Measurements from ENCODE around the gene MAPK6.

GRCh38 chr15:52078197-52078875 is 59.3 kb downstream of the MAPK6 start:
- TF ChIP-seq CTCF (IDR thresholded peaks at IDR 0.05; ENCODE audit: control extremely low read depth in 1 of 3, insufficient read depth in 1 of 3, low read depth in 1 of 3, low read length in 3 of 3) (no peak), MAFK (IDR thresholded peaks at IDR 0.05; ENCODE audit: low read depth, low read length) (no peak), POLR2A (IDR thresholded peaks at IDR 0.05; ENCODE audit: control extremely low read depth in 1 of 2, low read depth in 2 of 2, low read length in 2 of 2) (no peak), CREB1 (IDR thresholded peaks at IDR 0.05) (no peak), HDAC2 (IDR thresholded peaks at IDR 0.05; ENCODE audit: borderline replicate concordance in 1 of 2, low read depth in 2 of 2, low read length in 2 of 2) (no peak), SIN3A (conservative IDR thresholded peaks at IDR 0.05 in 1 of 2, IDR thresholded peaks at IDR 0.05 in 1 of 2; ENCODE audit: low read depth in 1 of 2, low read length in 2 of 2) (no peak), EZH2 (IDR thresholded peaks at IDR 0.05; ENCODE audit: low read depth, low read length, severe bottlenecking) (no peak), POLR2AphosphoS5 (IDR thresholded peaks at IDR 0.05; ENCODE audit: low read depth, low read length) (no peak), HDAC6 (IDR thresholded peaks at IDR 0.05; ENCODE audit: low read depth, low read length) (no peak), TAF1 (IDR thresholded peaks at IDR 0.05; ENCODE audit: low read depth, low read length) (no peak), YY1 (IDR thresholded peaks at IDR 0.05; ENCODE audit: low read depth, low read length) (no peak)
- TF ChIP-seq, protein P1, sequence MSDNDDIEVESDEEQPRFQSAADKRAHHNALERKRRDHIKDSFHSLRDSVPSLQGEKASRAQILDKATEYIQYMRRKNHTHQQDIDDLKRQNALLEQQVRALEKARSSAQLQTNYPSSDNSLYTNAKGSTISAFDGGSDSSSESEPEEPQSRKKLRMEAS (IDR thresholded peaks at IDR 0.05): no peak

All from H1 (cell line).